Colonic mucosa (tissue), 4 donors: ENCODE measurements around the gene PLEKHA6. TPM values are rescaled to one million over a fixed set of nuclear protein-coding genes. Genes with fewer than 3 reads are reported as not detected.
A peak's percentile ranks its signal among the peaks of the same experiment; 100 is the strongest.

Experiments
- DNase-seq: peaks from one replicate; pipeline ENCODE4 v3.0.0-alpha.2; 2020
- H3K27ac ChIP-seq: fragments of 200-600 bp; one replicate; pipeline ENCODE4 v1.8.0; 2021
- H3K27me3 ChIP-seq: fragments of 200-600 bp; one replicate; pipeline ENCODE4 v1.8.0; 2021
- H3K36me3 ChIP-seq: fragments of 200-600 bp; one replicate; pipeline ENCODE4 v1.8.0; 2021
- H3K4me1 ChIP-seq: fragments of 200-600 bp; one replicate; pipeline ENCODE4 v1.8.0; 2021; ENCODE audit warnings: mild to moderate bottlenecking
- H3K4me3 ChIP-seq: fragments of 200-600 bp; one replicate; pipeline ENCODE4 v1.8.0; 2021
- H3K9ac ChIP-seq, 2 donors: one replicate each; pipeline ENCODE4 v1.7.0; 2013; ENCODE audit warnings: control low read depth in 2 of 2, low read depth in 2 of 2, low read length in 2 of 2
- H3K9me3 ChIP-seq: fragments of 200-600 bp; one replicate; pipeline ENCODE4 v1.8.0; 2021
- CTCF ChIP-seq: fragments of 200-600 bp; IDR thresholded peaks from one replicate; pipeline ENCODE4 v1.8.0; 2022; ENCODE audit warnings: antibody characterized with exemption, mild to moderate bottlenecking
- intact Hi-C: fragments of 100-400 bp; cut with DNase I; formaldehyde crosslinking; loops from one replicate; pipeline ENCODE4 v1.14.1; 2022
- total RNA-seq, 2 donors: library from RNA; stranded (reverse); fragmentation: NEBNext Ultra II Directional in 1 of 2; extraction: Animal tissue kit (Norgen Biotek cat#: 25700) in 1 of 2; gene quantifications; one replicate each; pipeline ENCODE4 v1.2.1, GENCODE V29; 2021
- donor health status: healthy.
- donor health status: DM: no; HTN: no; CAD: no.
- donor health status: DM: no; HTN: no; CAD: no.

Gene PLEKHA6
- total RNA-seq, 2 donors from 2014 or later = 84.5 to 165 TPM

- peak overlapping the region; percentile 42 for H3K27ac ChIP-seq
- H3K9me3 ChIP-seq = no peaks in the 10 kb centered on the region
- DNase-seq = no peak
- TF ChIP-seq CTCF = no peak
- H3K4me3 ChIP-seq = peak overlapping the region; percentile 8
- intact Hi-C loops = loop anchor here (5.0 to 10.0 kb wide), 3 partner anchors 34 to 498 kb away; partner anchors contain the start of genes GOLT1A and SNRPE
- peak overlapping the region; percentile 63 to 76 for H3K9ac ChIP-seq
- H3K4me1 ChIP-seq = peaks cover 10% of the 10 kb centered on the region
- no peaks in the 10 kb centered on the region for H3K27me3 ChIP-seq
- no peaks in the 10 kb centered on the region for H3K36me3 ChIP-seq
These were observed 3.2 kb upstream of the PLEKHA6 start for GRCh38 chr1:204362984-204363334.

DNA sequence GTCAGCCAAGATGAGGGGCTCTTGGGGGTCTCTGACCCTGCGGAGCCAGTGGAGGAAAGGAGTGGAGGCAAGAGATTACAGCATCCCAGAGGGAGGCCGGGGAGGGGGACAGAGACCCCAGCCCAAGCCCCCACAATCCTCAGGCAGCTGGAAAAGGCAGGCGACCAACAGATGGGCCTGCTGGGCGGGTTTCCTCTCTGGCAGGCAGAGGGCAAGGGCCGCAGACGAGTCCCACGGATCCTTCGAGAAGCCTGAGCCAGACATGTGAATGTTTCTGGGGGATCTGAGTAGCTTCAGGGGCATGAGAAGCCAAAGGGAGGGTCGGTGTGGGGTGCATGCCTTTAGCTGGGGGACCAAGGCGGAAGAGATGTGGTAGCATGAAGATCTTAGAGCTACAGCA is 2.1 kb upstream of the PLEKHA6 start:
- Histone ChIP-seq H3K4me3 (no peak overlapping the region), H3K4me1 (peaks cover 10% of the 10 kb centered on the region), H3K9me3 (no peaks in the 10 kb centered on the region), H3K9ac (peak overlapping the region in 1 of 2 donors; percentile 32), H3K27me3 (no peaks in the 10 kb centered on the region), H3K36me3 (no peaks in the 10 kb centered on the region), H3K27ac (no peak overlapping the region)
- intact Hi-C loops = loop anchor here (5.0 to 10.0 kb wide), 3 partner anchors 36 to 497 kb away; partner anchors contain the start of genes GOLT1A and SNRPE
- no peak for TF ChIP-seq CTCF
- no peak for DNase-seq

DNA sequence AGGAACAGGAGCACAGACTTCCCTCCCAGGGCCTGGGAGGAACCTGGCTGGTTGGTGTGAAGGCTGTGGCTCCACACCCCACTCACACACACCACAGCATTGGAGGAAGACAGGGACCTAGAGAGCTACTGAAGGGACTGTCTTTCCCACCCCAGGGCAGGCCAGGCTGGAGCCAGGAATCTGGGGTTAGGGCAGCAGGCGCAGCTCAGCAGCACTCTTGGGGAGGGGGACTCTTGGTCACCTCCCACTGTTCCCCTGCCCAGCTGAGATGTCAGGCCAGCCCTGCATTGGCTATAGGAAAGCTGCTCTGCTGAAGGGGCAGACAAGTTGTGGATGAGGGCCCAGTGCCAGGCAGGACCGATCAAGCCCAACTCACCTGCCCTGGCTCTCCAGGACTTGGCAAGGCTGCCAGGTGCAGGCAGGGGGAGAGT is 1.6 kb upstream of the PLEKHA6 start:
- no peak overlapping the region for H3K4me3 ChIP-seq
- intact Hi-C loops = loop anchor here (5.0 to 10.0 kb wide), 3 partner anchors 36 to 497 kb away; partner anchors contain the start of genes GOLT1A and SNRPE
- H3K9ac ChIP-seq = peak overlapping the region in 1 of 2 donors; percentile 32
- no peaks in the 10 kb centered on the region for H3K9me3 ChIP-seq
- H3K27me3 ChIP-seq = no peaks in the 10 kb centered on the region
- DNase-seq = no peak
- peaks cover 10% of the 10 kb centered on the region for H3K4me1 ChIP-seq
- no peaks in the 10 kb centered on the region for H3K36me3 ChIP-seq
- no peak for TF ChIP-seq CTCF
- H3K27ac ChIP-seq = no peak overlapping the region

DNA sequence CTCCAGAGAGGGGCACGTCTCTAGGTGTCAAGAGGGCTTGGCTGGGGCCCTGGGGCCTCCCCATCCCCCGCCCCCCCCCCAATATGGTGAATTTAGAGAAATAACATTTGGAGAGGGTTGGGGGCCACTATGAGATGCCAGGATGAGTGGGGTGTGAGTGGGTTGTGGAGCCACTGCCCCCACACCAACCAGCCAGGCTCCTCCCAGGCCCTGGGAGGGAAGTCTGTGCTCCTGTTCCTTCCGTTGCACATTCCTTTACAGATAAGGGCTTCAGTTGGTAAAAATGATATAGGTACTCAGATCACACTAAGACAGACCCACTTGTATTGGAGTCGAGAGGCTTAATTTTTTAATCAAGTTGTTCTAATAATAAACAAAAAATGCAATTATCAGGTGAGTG is 585 bp upstream of the PLEKHA6 start:
- Histone ChIP-seq H3K27ac (no peak overlapping the region), H3K4me3 (no peak overlapping the region), H3K4me1 (peaks cover 10% of the 10 kb centered on the region), H3K9ac (no peak overlapping the region), H3K27me3 (no peaks in the 10 kb centered on the region), H3K9me3 (no peaks in the 10 kb centered on the region), H3K36me3 (no peaks in the 10 kb centered on the region)
- intact Hi-C loops = loop anchor here (5.0 to 10.0 kb wide), 3 partner anchors 37 to 496 kb away; partner anchors contain the start of genes GOLT1A and SNRPE
- TF ChIP-seq CTCF = no peak
- DNase-seq = no peak

GRCh38 chr1:204359131-204359473 is 627 bp downstream of the PLEKHA6 start:
- Histone ChIP-seq H3K9ac (no peak overlapping the region), H3K27me3 (no peaks in the 10 kb centered on the region), H3K36me3 (no peaks in the 10 kb centered on the region), H3K9me3 (no peaks in the 10 kb centered on the region), H3K4me1 (peaks cover 3% of the 10 kb centered on the region), H3K27ac (no peak overlapping the region), H3K4me3 (no peak overlapping the region)
- no peak for TF ChIP-seq CTCF
- no peak for DNase-seq
- intact Hi-C loops = no loop called here
